Measurements from ENCODE around the gene MYO9A. TPM values are rescaled to one million over a fixed set of nuclear protein-coding genes. Genes with fewer than 3 reads are reported as not detected.

MYO9A gene
- total RNA-seq, 1 experiment from 2014 or later, result 23.0 TPM

GRCh38 chr15:71786673-71787072 lies 331.3 kb downstream of the MYO9A start:
- POLR2A ChIA-PET, result no interaction called here
- Histone ChIP-seq H3K36me3 (ENCODE audit: control insufficient read depth in 1 of 2, insufficient read depth in 2 of 2, low read length in 2 of 2) (no peaks in the 10 kb centered on the region), H3K27me3 (ENCODE audit: insufficient read depth, low read length) (no peaks in the 10 kb centered on the region), H4K20me1 (ENCODE audit: insufficient read depth) (no peaks in the 10 kb centered on the region), H3K9me3 (ENCODE audit: control insufficient read depth in 1 of 2, insufficient read depth in 1 of 2, low read depth in 1 of 2, low read length in 2 of 2) (no peaks in the 10 kb centered on the region), H2AFZ (ENCODE audit: low read depth, low read length, poor library complexity, severe bottlenecking) (no peak overlapping the region), H3K4me3 (replicated peaks in 1 of 2; ENCODE audit: low read depth in 1 of 2, low read length in 2 of 2) (no peak overlapping the region), H3K27ac (ENCODE audit: low read depth, low read length) (no peak overlapping the region), H3K4me2 (ENCODE audit: low read length) (no peak overlapping the region), H3K9ac (ENCODE audit: low read length) (no peak overlapping the region), H3K79me2 (ENCODE audit: insufficient read depth, low read length) (no peaks in the 10 kb centered on the region), H3K4me1 (ENCODE audit: control insufficient read depth in 1 of 2, insufficient read depth in 2 of 2, low read length in 2 of 2) (peaks cover 19 to 22% of the 10 kb centered on the region in 2 experiments), H3K9me2 (ENCODE audit: insufficient read depth) (no peaks in the 10 kb centered on the region)
- no peak for TF ChIP-seq MAX (IDR thresholded peaks at IDR 0.05)
- no peak for TF ChIP-seq POLR2AphosphoS5 (IDR thresholded peaks at IDR 0.05; ENCODE audit: low read depth, low read length)
- TF ChIP-seq JUND (IDR thresholded peaks at IDR 0.05), result no peak
- no peak for TF ChIP-seq FOSL1 (IDR thresholded peaks at IDR 0.05; ENCODE audit: low read depth)
- RAD21 ChIA-PET (ENCODE audit: low non-redundant PET in 1 of 2, low total read pairs in 2 of 2, uncharacterized antibody in 2 of 2, unreplicated experiment in 2 of 2), result no interaction called here
- CTCF ChIA-PET, result interaction anchor here (1.7 kb wide), 1 partner anchor 43 kb away, joined by 6 read pairs; no protein-coding TSS in a partner anchor
- no peak for DNase-seq (ENCODE audit: low read depth, low spot score)
- ATAC-seq, result no peak
- intact Hi-C loops (cut with micrococcal nuclease), result no loop called here
- BruUV-seq (replicated peaks), result no TSS peak

GRCh38 chr15:71785996-71786395 lies 332.0 kb downstream of the MYO9A start:
- BruUV-seq (replicated peaks), result no TSS peak
- H3K9me3 ChIP-seq (ENCODE audit: control insufficient read depth in 1 of 2, insufficient read depth in 1 of 2, low read depth in 1 of 2, low read length in 2 of 2), result no peaks in the 10 kb centered on the region
- intact Hi-C loops (cut with micrococcal nuclease), result no loop called here
- H4K20me1 ChIP-seq (ENCODE audit: insufficient read depth), result no peaks in the 10 kb centered on the region
- no peak overlapping the region for H3K4me3 ChIP-seq (replicated peaks in 1 of 2; ENCODE audit: low read depth in 1 of 2, low read length in 2 of 2)
- ChIA-PET POLR2A (no interaction called here), RAD21 (ENCODE audit: low non-redundant PET in 1 of 2, low total read pairs in 2 of 2, uncharacterized antibody in 2 of 2, unreplicated experiment in 2 of 2) (no interaction called here), CTCF (interaction anchor here (1.2 to 1.7 kb wide), 2 partner anchors 33 to 42 kb away, joined by 3 to 6 read pairs; no protein-coding TSS in a partner anchor)
- H2AFZ ChIP-seq (ENCODE audit: low read depth, low read length, poor library complexity, severe bottlenecking), result no peak overlapping the region
- no peak overlapping the region for H3K4me2 ChIP-seq (ENCODE audit: low read length)
- H3K9me2 ChIP-seq (ENCODE audit: insufficient read depth), result no peaks in the 10 kb centered on the region
- H3K27me3 ChIP-seq (ENCODE audit: insufficient read depth, low read length), result no peaks in the 10 kb centered on the region
- no peak for DNase-seq (ENCODE audit: low read depth, low spot score)
- peaks cover 13 to 15% of the 10 kb centered on the region in 2 experiments for H3K4me1 ChIP-seq (ENCODE audit: control insufficient read depth in 1 of 2, insufficient read depth in 2 of 2, low read length in 2 of 2)
- no peaks in the 10 kb centered on the region for H3K36me3 ChIP-seq (ENCODE audit: control insufficient read depth in 1 of 2, insufficient read depth in 2 of 2, low read length in 2 of 2)
- H3K9ac ChIP-seq (ENCODE audit: low read length), result no peak overlapping the region
- ATAC-seq, result no peak
- H3K27ac ChIP-seq (ENCODE audit: low read depth, low read length), result no peak overlapping the region
- H3K79me2 ChIP-seq (ENCODE audit: insufficient read depth, low read length), result no peaks in the 10 kb centered on the region
- TF ChIP-seq SP1 (IDR thresholded peaks at IDR 0.05; ENCODE audit: low read depth), result no peak
- no peak for TF ChIP-seq EGR1 (IDR thresholded peaks at IDR 0.05; ENCODE audit: low read depth)
- no peak for TF ChIP-seq EZH2phosphoT487 (IDR thresholded peaks at IDR 0.05; ENCODE audit: borderline replicate concordance)
- no peak for TF ChIP-seq JUND (IDR thresholded peaks at IDR 0.05)
- TF ChIP-seq FOSL1 (IDR thresholded peaks at IDR 0.05; ENCODE audit: low read depth), result no peak
- no peak for TF ChIP-seq SRF (IDR thresholded peaks at IDR 0.05; ENCODE audit: low read depth)
- TF ChIP-seq CTCF (IDR thresholded peaks at IDR 0.05 in 2 of 3, conservative IDR thresholded peaks at IDR 0.05 in 1 of 3; ENCODE audit: borderline replicate concordance in 1 of 3, insufficient read depth in 1 of 3, low read depth in 2 of 3, low read length in 2 of 3), result no peak
- no peak for TF ChIP-seq RAD21 (IDR thresholded peaks at IDR 0.05; ENCODE audit: low read depth)
- TF ChIP-seq TCF7L2 (IDR thresholded peaks at IDR 0.05; ENCODE audit: borderline replicate concordance, extremely low read depth, insufficient read depth, insufficient read length), result no peak
- no peak for TF ChIP-seq CEBPB (IDR thresholded peaks at IDR 0.05; ENCODE audit: low read depth)
- no peak for TF ChIP-seq POLR2AphosphoS5 (IDR thresholded peaks at IDR 0.05; ENCODE audit: low read depth, low read length)
- TF ChIP-seq CBX3 (IDR thresholded peaks at IDR 0.05; ENCODE audit: low read depth), result no peak
- TF ChIP-seq REST (IDR thresholded peaks at IDR 0.05; ENCODE audit: low read depth), result no peak
- no peak for TF ChIP-seq YY1 (IDR thresholded peaks at IDR 0.05; ENCODE audit: extremely low read depth, insufficient replicate concordance, low read depth, low read length)
- no peak for TF ChIP-seq POLR2A (IDR thresholded peaks at IDR 0.05; ENCODE audit: borderline replicate concordance, extremely low read depth, insufficient read depth, insufficient read length)
- no peak for TF ChIP-seq ZFX (IDR thresholded peaks at IDR 0.05)
